Endothelial cell of umbilical vein (primary cell): ENCODE measurements around the gene KCNIP1. TPM values are rescaled to one million over a fixed set of nuclear protein-coding genes. Genes with fewer than 3 reads are reported as not detected.

ENCODE experiments used
- BruUV-seq: library from RNA; stranded (reverse); fragments of 400-500 nt; replicated peaks from 2 replicates; lab custom pipeline; 2021; lab: Mats Ljungman, UMichigan
- CTCF ChIA-PET: fragments of 300-600, 350-600 bp; sonication (Branson Sonifier 250); formaldehyde crosslinking; loops from one replicate; lab custom pipeline; 2021; ENCODE audit warnings: antibody characterized with exemption, inconsistent platforms; lab: Charles Lee
- POLR2A ChIA-PET: fragments of 300-600, 350-600 bp; sonication (Branson Sonifier 250); formaldehyde crosslinking; loops from one replicate; lab custom pipeline; 2021; ENCODE audit warnings: antibody characterized with exemption, inconsistent platforms; lab: Charles Lee
- DNase-seq: peaks from one replicate; pipeline ENCODE4 v3.0.0-alpha.2; 2011; ENCODE audit warnings: low read depth, low spot score
- FAIRE-seq: peaks from 2 replicates; lab custom pipeline; 2011; peaks lifted over from hg19 to GRCh38; lab: Jason Lieb, UNC
- H2AFZ ChIP-seq: 2 replicates; pipeline ENCODE4 v1.6.0; 2012; ENCODE audit warnings: low read depth, low read length, control low read depth, inconsistent platforms
- H3K27ac ChIP-seq: 2 replicates; pipeline ENCODE4 v1.5.1; 2011; ENCODE audit warnings: low read depth, mild to moderate bottlenecking, control low read depth, low read length, moderate library complexity; ENCODE audit not compliant: insufficient read depth
- H3K27me3 ChIP-seq, 2 experiments: 2 replicates each; pipeline versions ENCODE4 v1.6.0 to v1.6.1; 2011; ENCODE audit warnings: low read length in 2 of 2, mixed read lengths in 1 of 2; ENCODE audit not compliant: control insufficient read depth in 2 of 2, insufficient read depth in 2 of 2
- H3K36me3 ChIP-seq, 2 experiments: 2 replicates in 1 of 2; 3 replicates in 1 of 2; pipeline ENCODE4 v1.5.1; 2011; ENCODE audit warnings: low read length in 2 of 2, mild to moderate bottlenecking in 1 of 2, moderate library complexity in 1 of 2; ENCODE audit not compliant: control insufficient read depth in 2 of 2, insufficient read depth in 2 of 2; ENCODE audit errors: extremely low read depth in 1 of 2
- H3K4me1 ChIP-seq: 3 replicates; pipeline ENCODE4 v1.5.1; 2011; ENCODE audit warnings: mild to moderate bottlenecking, low read length; ENCODE audit not compliant: control insufficient read depth, insufficient read depth; ENCODE audit errors: extremely low read depth
- H3K4me2 ChIP-seq: 2 replicates; pipeline ENCODE4 v1.6.1; 2011; ENCODE audit warnings: low read length, control low read depth, mixed read lengths; ENCODE audit not compliant: insufficient read depth
- H3K4me3 ChIP-seq, 3 experiments: fragments of 200-600 bp in 1 of 3; sonication (generic), shearing (Covaris generic) in 1 of 3; replicated peaks in 1 of 3; 2 replicates each; pipeline ENCODE4 v1.5.1; 2011 to 2016; ENCODE audit warnings: control low read depth in 3 of 3, low read length in 3 of 3, mild to moderate bottlenecking in 2 of 3, inconsistent platforms in 1 of 3, low read depth in 1 of 3, moderate library complexity in 1 of 3; ENCODE audit not compliant: insufficient read depth in 1 of 3
- H3K79me2 ChIP-seq: 2 replicates; pipeline ENCODE4 v1.6.0; 2012; ENCODE audit warnings: low read length, inconsistent platforms; ENCODE audit not compliant: control insufficient read depth, insufficient read depth
- H3K9ac ChIP-seq: replicated peaks from 2 replicates; pipeline ENCODE3; 2011; ENCODE audit warnings: low read length, control low read depth; ENCODE audit not compliant: insufficient read depth; ENCODE audit errors: extremely low read depth
- H3K9me1 ChIP-seq: replicated peaks from 3 replicates; pipeline ENCODE4 v1.6.0; 2011; ENCODE audit warnings: mild to moderate bottlenecking, low read length; ENCODE audit not compliant: control insufficient read depth, insufficient read depth; ENCODE audit errors: extremely low read depth
- H3K9me3 ChIP-seq: replicated peaks from 2 replicates; pipeline ENCODE4 v1.5.1; 2012; ENCODE audit warnings: low read length, inconsistent platforms; ENCODE audit not compliant: control insufficient read depth, insufficient read depth
- H4K20me1 ChIP-seq: replicated peaks from 2 replicates; pipeline ENCODE3; 2011; ENCODE audit warnings: mild to moderate bottlenecking, low read length; ENCODE audit not compliant: control insufficient read depth, insufficient read depth; ENCODE audit errors: extremely low read depth
- CTCF ChIP-seq, 2 donors: IDR thresholded peaks; 1 replicate in 1 of 2; 2 replicates in 1 of 2; pipeline ENCODE4 v1.5.1; 2011; ENCODE audit warnings: low read length in 2 of 2, mild to moderate bottlenecking in 2 of 2, moderate library complexity in 2 of 2, control low read depth in 1 of 2, inconsistent platforms in 1 of 2, low read depth in 1 of 2; ENCODE audit not compliant: insufficient read depth in 1 of 2; ENCODE audit errors: extremely low read depth in 1 of 2
- EZH2 ChIP-seq: IDR thresholded peaks from 2 replicates; pipeline ENCODE4 v1.6.1; 2012; ENCODE audit warnings: borderline replicate concordance, low read depth, mild to moderate bottlenecking, moderate library complexity, low read length, inconsistent platforms; ENCODE audit not compliant: severe bottlenecking
- FOS ChIP-seq: IDR thresholded peaks from 2 replicates; pipeline ENCODE4 v1.6.1; 2011; ENCODE audit warnings: mild to moderate bottlenecking, low read length, moderate library complexity, borderline replicate concordance; ENCODE audit not compliant: insufficient read depth
- GATA2 ChIP-seq: IDR thresholded peaks from 2 replicates; pipeline ENCODE4 v1.7.0; 2011; ENCODE audit warnings: low read depth, mild to moderate bottlenecking, moderate library complexity, mixed read lengths, low read length; ENCODE audit not compliant: insufficient read length, insufficient read depth
- JUN ChIP-seq: IDR thresholded peaks from 2 replicates; pipeline ENCODE4 v1.6.1; 2011; ENCODE audit warnings: borderline replicate concordance, low read depth; ENCODE audit not compliant: insufficient read length, insufficient read depth
- MAX ChIP-seq: IDR thresholded peaks from 2 replicates; pipeline ENCODE4 v1.6.1; 2011; ENCODE audit not compliant: insufficient read depth, insufficient read length
- MYC ChIP-seq: IDR thresholded peaks from one replicate; pipeline ENCODE4 v1.6.1; 2011; ENCODE audit warnings: mild to moderate bottlenecking, low read depth, low read length
- POLR2A ChIP-seq: IDR thresholded peaks from 2 replicates; pipeline ENCODE4 v1.6.1; 2012; ENCODE audit warnings: low read depth, mild to moderate bottlenecking, control low read depth, low read length
- POLR2AphosphoS5 ChIP-seq: IDR thresholded peaks from 2 replicates; pipeline ENCODE4 v1.6.1; 2012; ENCODE audit warnings: low read depth, mild to moderate bottlenecking, control low read depth, low read length, moderate library complexity; ENCODE audit not compliant: insufficient read depth
- dilution Hi-C: fragments of 300-500 bp; cut with MboI; formaldehyde crosslinking; loops from one replicate; pipeline ENCODE4 v1.15.0; 2019; ENCODE audit warnings: low sequenced_read_pairs; ENCODE audit not compliant: extremely low pct_ligation_motif_present
- intact Hi-C: fragments of 100-400 bp; cut with micrococcal nuclease; formaldehyde crosslinking; loops from one replicate; pipeline ENCODE4 v1.10.0; 2022
- polyA plus RNA-seq, 4 experiments: library from polyadenylated mRNA; depleted of rRNA in 3 of 4; stranded (reverse) in 3 of 4; unstranded in 1 of 4; fragments of >200 nt; gene quantifications; 2 replicates each; pipeline versions ENCODE4 v1.2.1 to v1.2.3, GENCODE V29; 2011 to 2012; ENCODE audit warnings: missing spikeins in 1 of 4
- total RNA-seq: library from RNA; stranded (reverse); gene quantifications from 2 replicates; pipeline ENCODE4 v1.2.3, GENCODE V29; 2021

The KCNIP1 gene
- total and polyA plus RNA-seq, 2 donors (not counting 3 experiments of a cell fraction or from before 2014, with no cell fraction given) = 0.15 TPM; not detected in 1

DNA sequence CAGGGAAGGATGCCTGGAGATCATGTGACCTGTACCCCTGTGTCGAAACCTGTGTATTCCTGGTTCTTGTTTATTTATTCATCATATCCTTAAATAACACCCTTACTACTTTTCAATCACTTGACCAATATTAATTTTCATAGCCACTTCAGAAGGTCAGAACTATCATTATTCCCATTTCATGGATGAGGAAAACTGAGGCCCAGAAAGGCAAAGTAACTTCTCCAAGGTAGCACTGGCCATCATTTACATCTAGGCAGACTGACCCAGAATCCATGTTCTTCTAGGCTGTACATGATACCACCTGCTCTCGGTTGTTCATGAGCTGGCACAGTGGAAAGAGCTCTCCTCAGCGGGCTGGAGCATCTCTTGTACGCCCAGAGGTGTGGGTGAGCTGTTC lies 49.4 kb downstream of the KCNIP1 start:
- no peaks in the 10 kb centered on the region for H3K4me1 ChIP-seq
- dilution Hi-C loops (no loop called here), intact Hi-C loops (loop anchor here (5.0 kb wide), 1 partner anchor 116 kb away; no protein-coding TSS in a partner anchor)
- H3K9ac ChIP-seq = no peak overlapping the region
- H4K20me1 ChIP-seq = no peaks in the 10 kb centered on the region
- no peaks in the 10 kb centered on the region for H3K36me3 ChIP-seq
- no peak for TF ChIP-seq POLR2A
- no peak for TF ChIP-seq MYC
- TF ChIP-seq CTCF (IDR thresholded peaks at IDR 0.05; ENCODE audit: extremely low read depth in 1 of 2, insufficient read depth in 1 of 2, low read depth in 1 of 2, low read length in 2 of 2) = no peak
- TF ChIP-seq JUN = no peak
- TF ChIP-seq EZH2 = no peak
- TF ChIP-seq GATA2 = no peak
- no peak for TF ChIP-seq FOS
- no peak for TF ChIP-seq POLR2AphosphoS5
- no peak for TF ChIP-seq MAX
- no peak for DNase-seq
- FAIRE-seq = no peak
- H2AFZ ChIP-seq = no peak overlapping the region
- ChIA-PET CTCF (interaction anchor here (0.9 to 1.2 kb wide), 3 partner anchors 12 to 57 kb away, joined by 3 to 4 read pairs (median 3); no protein-coding TSS in a partner anchor), POLR2A (no interaction called here)
- H3K4me3 ChIP-seq = no peak overlapping the region
- no peaks in the 10 kb centered on the region for H3K27me3 ChIP-seq
- H3K9me3 ChIP-seq = no peaks in the 10 kb centered on the region
- BruUV-seq = no TSS peak
- H3K9me1 ChIP-seq = no peaks in the 10 kb centered on the region
- H3K79me2 ChIP-seq = no peaks in the 10 kb centered on the region
- H3K4me2 ChIP-seq = no peak overlapping the region
- H3K27ac ChIP-seq = no peak overlapping the region
